Stimulated activated CD4-positive, alpha-beta T cell treated with anti-CD3 and anti-CD28 coated beads, TNF-alpha, amount 100 ng/mL, for 24 hours (primary cell): Measurements from ENCODE around the gene MS4A6E.
"Not testable (repeated sequence)": the region's sequence is repeated elsewhere in the genome, so short reads cannot be mapped to it uniquely, and the experiment has no call there.

Experiments
- DNase-seq, 3 experiments: peaks; one replicate each; pipeline ENCODE4 v3.0.0-alpha.2; 2020; ENCODE audit warnings: low read depth in 3 of 3

MS4A6E gene

DNA sequence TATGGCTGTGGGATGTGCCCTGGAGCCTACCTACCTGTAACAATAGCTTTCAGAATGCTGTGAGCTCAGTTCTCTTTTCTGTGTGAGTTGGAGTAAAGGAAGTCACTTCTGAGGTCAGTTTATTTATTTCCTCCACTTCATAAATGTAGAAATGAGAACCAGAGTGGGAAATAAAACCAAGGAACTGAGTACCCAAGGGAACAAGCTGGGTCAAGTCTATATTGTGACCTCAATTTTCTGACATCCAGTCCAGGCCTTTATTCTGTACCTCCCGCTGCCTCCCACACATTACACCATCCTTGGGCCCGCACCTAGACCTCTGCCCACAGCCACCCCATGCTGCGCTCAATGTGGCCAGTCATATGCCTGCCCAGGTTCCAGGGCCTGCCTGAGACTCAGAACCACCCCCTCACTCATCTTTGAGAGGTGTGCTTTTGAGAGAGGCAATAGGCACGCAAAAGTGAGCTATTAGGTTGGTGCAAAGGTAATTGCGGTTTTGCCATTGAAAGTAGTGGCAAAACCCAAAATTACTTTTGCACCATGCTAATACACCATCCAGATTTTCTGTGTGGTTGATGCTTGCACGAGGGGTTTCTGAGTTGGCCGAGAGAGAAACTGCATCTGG lies 9.8 kb downstream of the MS4A6E start:
- no peak for DNase-seq

GRCh38 chr11:60338053-60338452 lies 11.0 kb downstream of the MS4A6E start:
- no peak for DNase-seq

GRCh38 chr11:60339356-60339755 lies 12.3 kb downstream of the MS4A6E start:
- no peak for DNase-seq

- DNase-seq: no peak
Observed at GRCh38 chr11:60343094-60343704, 16.1 kb downstream of the MS4A6E start.

DNA sequence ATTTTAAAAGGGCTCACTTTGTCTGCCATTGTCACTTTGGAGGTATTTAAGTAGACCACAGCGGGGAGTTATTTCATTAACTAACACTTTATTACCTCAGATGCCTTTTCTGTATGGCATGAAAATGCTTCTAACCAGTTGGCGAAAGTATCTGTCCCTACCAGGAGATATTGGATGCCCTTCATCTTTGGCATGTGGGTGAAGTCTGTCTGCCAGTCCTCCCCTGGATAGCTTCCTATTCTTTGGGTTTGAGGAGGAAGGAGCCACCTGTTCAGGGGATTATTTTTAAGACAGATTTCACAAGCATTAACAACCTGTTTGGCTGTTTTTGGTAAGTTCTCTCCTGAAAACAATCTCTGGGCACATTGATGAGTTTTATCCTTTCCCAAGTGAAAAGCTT lies 17.1 kb downstream of the MS4A6E start:
- DNase-seq: no peak

GRCh38 chr11:60345489-60345888 lies 18.4 kb downstream of the MS4A6E start:
- peak in 1 of 3 experiments; percentile 22 for DNase-seq

DNA sequence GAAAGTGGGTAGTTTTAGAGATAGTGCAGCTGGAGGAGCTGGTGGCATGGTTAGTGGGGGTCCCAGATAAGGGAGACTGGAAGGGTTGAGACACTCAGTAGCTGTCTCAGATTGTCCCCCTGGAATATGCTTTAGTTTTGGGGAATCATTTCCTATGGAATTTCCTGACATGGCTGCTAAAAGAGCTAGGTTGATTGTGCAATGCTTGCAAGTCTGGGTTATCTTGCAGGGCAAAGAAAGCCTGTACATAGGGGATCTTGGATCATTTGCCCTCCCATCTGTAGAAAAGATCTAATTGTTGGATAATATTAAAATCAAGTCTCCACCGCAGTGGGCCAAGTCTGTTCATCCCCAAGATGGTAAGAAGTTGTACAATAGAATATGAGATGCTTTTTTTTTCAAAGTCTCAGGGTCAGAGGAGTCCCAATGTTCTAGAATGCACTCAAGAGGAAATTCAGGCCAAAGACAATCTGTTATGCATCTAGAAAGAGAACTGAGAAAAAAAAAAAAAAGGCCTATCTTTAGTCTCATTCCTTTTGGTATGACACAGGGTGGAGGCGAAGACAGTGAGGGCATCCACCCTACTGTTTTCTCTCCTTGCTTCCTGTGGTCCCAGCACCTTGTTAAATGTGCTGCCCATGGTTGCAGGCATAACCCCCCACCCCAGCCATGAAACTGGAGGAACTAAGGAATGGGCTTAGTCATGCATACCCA lies 20.2 kb downstream of the MS4A6E start:
- no peak for DNase-seq

DNA sequence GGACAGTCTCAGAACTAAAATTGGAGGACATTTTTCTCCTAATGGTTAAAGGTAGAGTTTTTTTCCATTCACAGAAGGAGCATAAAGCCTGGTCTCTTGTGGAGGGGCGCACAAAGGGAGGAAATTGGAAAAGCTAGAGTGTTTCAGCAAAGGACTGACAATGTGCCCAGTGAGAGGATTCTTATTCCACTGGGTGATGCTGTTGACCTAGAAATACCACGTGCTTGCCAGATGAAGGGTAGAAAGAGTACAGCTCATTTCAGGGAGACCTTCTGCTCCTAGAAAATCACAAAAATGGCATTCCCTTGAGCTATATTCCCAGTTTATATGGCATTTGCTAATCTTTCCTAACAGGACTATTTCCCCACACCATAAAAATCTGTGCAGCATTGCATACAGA lies 21.1 kb downstream of the MS4A6E start:
- no peak for DNase-seq

- DNase-seq: no peak
Observed at GRCh38 chr11:60349990-60350389, 22.9 kb downstream of the MS4A6E start.

DNA sequence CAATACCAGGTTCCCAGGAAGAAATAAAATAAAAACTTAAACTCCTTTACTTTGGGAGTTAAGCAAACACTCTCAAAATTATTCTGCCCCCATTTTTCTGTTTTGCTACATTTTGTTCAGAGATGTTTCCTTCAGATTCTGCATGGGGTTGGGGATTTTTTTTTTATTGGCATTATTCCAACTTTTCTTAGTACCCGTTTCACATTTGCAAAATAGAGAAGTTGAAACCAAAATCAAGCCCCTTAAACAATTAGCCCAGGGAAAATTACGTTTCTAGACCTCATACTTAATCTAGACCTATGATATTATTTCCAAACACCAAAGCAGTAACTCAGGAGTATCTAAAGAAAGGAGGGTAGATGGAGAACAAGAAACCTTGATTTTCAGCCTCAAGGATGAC lies 30.7 kb downstream of the MS4A6E start:
- DNase-seq: no peak

DNA sequence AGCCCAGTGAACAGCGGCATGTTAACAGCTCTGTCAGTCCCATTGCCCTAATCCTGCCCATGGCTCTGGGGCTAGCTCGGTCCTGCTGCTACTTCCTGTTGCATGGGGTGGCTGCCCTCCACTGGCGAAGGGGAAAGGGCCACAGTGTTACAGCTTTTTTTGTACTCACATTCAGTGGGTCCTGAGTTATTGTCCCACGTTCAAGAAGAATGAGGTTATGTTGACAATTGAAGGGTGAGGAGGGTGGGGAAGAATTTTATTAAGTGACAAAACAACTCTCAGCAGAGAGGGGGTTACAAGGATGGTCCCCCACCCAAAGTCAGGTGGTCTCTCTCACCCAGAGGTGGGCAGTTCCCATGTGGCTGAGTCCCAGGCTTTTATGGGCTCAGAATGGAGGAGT lies 33.6 kb downstream of the MS4A6E start:
- DNase-seq: no peak

DNA sequence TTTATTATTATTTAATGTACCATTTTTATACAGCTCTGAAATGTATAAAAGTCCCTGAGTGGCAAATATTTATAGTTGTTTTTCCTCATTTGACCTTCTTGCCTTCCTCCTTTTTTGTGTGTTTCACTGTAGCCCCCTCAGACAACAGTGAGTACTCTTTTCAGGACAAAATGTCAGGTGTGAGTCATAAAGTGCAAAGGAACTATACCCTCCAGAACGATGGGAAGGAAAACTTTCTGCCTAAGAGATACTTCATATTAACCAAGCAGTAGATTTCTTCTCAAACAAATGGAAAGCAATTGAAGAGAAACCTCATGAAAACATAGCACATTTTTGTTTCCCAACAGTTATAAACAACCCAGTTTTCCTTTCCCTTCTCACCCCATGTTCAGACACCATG lies 35.2 kb downstream of the MS4A6E start:
- DNase-seq: no peak

GRCh38 chr11:60363542-60364470 lies 36.8 kb downstream of the MS4A6E start:
- DNase-seq: peak; percentile 17 to 41 (median 38)

DNA sequence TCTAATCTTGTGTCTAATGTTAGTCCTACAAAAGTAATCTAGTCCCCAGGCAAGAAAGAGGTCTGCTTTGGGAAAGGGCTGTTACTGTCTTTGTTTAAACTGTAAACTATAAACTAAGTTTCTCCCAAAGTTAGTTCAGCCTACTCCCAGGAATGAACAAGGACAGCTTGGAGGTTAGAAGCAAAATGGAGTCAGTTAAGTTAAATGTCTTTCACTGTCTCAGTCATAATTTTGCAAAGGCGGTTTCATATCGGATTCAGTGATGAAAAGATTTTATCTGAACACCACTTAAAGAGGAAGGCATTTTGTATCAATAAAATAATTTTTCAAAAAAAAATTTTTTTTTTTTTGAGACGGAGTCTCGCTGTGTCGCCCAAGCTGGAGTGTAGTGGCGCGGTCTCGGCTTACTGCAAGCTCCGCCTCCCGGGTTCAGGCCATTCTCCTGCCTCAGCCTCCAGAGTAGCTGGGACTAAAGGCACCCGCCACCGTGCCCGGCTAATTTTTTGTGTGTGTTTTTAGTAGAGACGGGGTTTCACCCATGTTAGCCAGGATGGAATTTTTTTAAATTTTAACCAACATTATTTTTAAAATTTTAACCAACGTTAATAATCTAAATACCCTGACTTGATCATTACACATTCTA lies 39.3 kb downstream of the MS4A6E start:
- DNase-seq: not testable (repeated sequence)

DNA sequence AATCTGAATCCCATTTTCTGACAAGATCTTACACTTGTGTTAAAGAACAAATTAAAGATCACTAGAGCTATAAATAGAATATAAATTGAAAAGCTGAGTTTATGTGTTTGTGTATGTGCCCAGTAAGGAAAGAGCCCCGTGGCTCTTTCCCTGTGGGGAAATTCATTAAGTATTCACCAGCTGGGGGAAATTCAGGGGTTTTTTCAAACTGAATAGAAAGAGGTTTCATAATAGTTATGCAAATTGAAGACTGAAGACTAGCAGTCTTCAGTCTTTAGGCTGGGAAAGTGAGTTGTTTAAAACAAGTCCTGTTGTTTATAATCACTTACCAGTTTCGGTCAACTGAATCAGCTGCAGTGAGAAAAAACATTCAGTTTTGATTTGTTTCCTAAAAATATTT lies 40.0 kb downstream of the MS4A6E start:
- DNase-seq: no peak

DNA sequence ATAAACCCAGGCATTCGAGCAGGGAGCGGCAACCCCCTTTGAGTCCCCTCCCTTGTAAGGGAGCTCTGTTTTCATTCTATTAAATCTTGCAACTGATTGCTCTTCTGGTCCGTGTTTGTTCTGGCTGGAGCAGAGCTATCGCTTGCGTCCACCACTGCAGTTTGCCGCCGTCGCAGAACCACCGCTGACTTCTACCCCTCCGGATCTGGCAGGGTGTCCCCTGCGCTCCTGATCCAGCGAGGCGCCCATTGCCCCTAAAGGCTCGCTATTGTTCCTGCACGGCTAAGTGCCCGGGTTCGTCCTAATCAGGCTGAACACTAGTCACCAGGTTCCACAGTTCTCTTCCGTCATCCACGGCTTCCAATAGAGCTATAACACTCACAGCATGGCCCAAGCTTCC lies 40.8 kb downstream of the MS4A6E start:
- DNase-seq: no peak

DNA sequence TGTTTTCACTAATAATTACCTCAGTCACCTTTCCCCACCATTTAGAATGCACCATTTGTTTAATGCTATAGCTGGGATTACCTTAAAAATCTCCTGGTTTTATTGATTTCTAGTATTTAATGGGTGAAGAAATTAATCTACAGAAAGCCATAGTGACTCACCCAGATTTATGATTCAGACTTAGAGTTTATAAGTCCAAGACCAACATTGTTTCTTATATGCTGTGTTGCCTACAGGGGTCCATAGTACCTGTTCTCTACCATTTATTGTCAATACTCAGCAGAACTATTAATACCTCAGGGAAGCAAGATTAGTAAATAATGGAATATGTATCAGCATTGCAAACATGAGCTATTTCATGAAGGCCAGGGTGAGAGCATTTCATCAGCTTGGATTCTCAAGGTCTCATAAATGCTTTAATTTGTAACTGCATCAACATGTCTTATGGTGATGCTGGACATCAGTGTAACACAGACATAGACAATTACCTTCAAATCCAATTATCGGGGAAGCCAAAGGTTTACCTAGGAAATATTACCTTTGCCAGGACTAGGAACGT lies 43.3 kb downstream of the MS4A6E start:
- DNase-seq: no peak

DNA sequence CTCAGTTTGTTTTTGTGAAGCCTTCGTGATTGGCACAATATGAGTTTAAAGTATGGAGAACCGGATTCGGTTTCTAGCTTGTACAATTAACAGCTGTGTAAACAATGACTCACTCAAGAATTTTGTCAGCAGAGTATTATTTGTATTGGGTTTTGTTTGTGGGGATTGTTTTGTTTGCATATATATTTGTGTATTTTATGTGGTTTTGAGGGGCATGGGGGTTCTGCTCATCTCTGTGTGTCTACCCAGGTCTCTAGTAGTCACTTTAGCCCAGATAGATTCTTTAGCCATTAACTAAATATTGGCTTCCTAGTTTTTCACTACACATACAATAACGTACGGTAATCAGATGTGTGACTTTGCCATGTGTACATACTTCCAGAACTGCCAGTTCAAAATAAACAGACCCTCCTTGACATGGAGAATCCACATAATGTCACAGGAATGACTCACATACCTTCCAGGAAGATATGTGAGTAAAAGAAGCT lies 43.8 kb downstream of the MS4A6E start:
- DNase-seq: no peak

- no peak for DNase-seq
Observed at GRCh38 chr11:60371386-60371785, 44.3 kb downstream of the MS4A6E start.

GRCh38 chr11:60371854-60372253 lies 44.8 kb downstream of the MS4A6E start:
- no peak for DNase-seq

DNA sequence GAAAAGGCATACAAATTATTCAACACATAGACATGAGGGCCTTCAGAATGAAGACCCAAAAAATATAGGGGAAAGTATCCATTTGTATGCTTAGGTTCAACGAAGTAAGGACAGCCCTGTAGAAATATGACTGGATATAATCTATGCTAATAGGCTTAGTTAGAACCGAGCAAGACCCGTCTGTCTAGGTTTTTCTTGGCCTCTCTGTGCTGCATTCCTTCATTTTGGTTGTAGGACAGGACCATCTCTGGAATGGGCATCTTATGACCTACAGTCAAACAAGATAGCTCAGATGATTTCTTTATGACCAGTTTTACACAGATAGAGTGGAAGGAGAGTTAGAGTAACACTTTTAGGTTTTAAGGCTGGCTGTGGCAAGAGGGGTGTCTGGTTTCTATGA lies 45.7 kb downstream of the MS4A6E start:
- DNase-seq: no peak
